NCI-H345 treated with DMSO at 0.1 percent for 48 hours (cell line): ENCODE measurements around the gene SVBP.
A peak's percentile ranks its signal among the peaks of the same experiment; 100 is the strongest.
"Not testable (repeated sequence)": the region's sequence is repeated elsewhere in the genome, so short reads cannot be mapped to it uniquely, and the experiment has no call there.

Experiments
- DNase-seq: peaks from one replicate; lab custom pipeline; 2025; ENCODE audit not compliant: unreplicated experiment; lab: John Stamatoyannopoulos, UW

SVBP gene

GRCh38 chr1:42816585-42817439, at the start of gene SVBP, which contains the start of gene ERMAP:
SVBP (minus strand) TSS chr1:42817397; CDS start chr1:42816544, 853 bp downstream.
ERMAP (plus strand) TSS chr1:42817122; CDS start chr1:42830449, 13,327 bp downstream.
- peak; percentile 87 for DNase-seq

DNA sequence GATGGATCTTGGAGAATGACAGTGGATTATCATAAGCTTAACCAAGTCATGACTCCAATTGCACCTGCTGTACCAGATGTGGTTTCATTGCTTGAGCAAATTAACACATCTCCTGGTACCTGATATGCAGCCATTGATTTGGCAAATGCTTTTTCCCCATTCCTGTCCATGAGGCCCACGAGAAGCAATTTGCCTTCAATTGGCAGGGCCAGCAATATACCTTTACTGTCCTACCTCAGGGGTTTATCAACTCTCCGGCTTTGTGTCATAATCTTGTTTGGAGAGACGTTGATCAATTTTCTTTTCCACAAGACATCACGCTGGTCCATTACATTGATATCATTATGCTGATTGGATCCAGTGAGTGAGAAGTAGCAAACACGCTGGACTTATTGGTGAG, 49.4 kb upstream of the SVBP start:
- DNase-seq: no peak

DNA sequence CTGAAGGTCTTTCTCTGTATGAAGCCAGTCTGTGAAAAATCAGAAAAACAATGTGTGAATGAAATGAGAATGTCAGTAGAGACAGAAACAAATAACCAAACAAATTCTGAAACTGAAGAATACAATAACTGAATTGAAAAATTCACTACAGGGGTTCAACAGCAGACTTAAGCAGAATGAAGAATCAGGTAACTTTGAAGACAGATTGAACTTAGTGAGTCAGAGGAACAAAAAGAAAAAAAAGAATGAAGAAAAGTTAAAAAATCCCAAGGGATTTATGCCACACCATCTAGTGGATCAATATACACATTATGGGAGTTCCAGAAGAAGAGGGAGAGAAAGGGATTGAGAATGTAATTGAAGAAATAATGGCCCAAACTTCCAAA, 43.8 kb upstream of the SVBP start:
- DNase-seq: no peak

GRCh38 chr1:42860339-42861013, 43.3 kb upstream of the SVBP start:
- DNase-seq: no peak

GRCh38 chr1:42859366-42859765, 42.2 kb upstream of the SVBP start:
- DNase-seq: not testable (repeated sequence)

DNA sequence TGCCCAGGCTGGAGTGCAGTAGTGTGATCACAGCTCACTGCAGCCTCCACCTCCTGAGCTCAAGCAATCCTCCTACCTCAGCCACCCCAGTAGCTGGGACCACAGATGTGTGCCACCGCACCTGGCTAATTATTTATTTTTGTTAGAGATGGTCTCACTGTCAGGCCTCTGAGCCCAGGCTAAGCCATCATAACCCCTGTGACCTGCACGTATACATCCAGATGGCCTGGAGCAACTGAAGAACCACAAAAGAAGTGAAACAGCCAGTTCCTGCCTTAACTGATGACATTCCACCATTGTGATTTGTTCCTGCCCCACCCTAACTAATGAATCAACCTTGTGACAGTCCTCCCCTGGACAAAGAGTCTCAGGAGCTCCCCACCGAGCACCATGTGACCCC, 39.4 kb upstream of the SVBP start:
- DNase-seq: not testable (repeated sequence)

DNA sequence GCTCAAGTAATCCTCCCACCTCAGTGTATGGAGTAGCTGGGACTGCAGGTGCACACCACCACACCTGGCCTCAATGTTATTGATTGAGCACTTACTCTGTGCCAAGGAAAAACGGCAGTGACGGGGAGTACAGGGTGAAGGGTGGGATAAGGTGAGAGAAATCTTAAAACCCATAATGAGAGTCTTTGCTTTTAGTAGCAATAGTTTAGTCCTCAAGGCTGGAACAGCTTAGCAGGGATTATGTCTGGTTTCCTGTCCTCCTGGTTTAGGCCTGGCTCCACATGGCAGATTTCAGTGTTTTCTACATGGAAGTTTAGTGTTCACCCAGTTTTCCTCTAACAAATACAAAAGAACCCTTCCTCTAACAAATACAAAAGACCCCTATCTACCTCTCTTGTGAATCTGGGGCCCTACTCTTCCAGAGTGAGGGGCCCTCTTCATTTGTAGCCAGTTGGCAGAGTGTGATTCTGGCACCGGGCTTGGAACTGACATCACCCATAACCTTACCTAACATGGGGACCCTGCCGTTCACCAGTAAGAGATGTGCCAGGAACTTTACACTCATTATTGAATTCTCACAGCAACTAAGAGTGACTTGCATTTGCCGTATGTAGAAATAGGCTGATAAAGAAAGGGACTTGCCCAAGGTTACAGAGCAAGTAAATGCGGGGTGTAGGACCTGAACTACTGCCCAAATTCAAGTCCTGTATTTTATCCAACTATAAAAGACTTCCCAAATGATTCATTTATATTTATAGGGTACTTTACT, 36.1 kb upstream of the SVBP start:
- DNase-seq: no peak

GRCh38 chr1:42852608-42852980, 35.4 kb upstream of the SVBP start:
- DNase-seq: no peak

DNA sequence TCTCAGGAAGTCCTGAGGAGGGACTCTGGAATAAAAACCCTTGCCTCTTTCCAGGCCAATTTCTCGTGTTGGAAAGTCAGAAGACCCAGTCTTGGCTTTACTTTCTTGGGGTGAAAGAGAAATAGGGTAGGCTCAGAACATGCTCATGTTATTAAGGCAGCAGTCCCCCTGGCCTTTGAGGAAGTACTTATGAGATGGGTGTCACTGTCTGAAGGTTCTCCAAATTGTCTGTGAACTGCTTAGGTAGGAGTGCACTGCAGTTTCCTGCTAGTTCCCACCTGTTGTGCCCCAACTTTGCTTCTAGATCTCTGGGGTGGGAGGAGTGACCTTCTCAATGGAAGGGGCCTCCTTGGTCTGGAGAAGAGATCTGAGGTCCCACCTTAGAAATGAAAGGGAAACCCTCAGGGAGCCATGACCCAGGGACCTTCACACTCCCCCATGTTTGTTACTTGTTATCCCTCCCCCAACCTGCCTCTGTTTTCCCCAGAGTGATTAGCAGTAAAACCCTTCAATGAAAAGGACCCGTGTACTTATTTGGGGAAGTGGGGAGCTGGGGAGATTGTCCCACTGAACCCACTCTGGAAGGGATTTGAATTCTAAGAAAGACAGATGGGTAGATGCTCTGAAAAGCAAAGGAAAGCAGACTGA, 34.9 kb upstream of the SVBP start:
- no peak for DNase-seq

- no peak for DNase-seq
These were observed 34.2 kb upstream of the SVBP start for GRCh38 chr1:42851420-42851819.

GRCh38 chr1:42849944-42850343, 32.7 kb upstream of the SVBP start:
- no peak for DNase-seq

DNA sequence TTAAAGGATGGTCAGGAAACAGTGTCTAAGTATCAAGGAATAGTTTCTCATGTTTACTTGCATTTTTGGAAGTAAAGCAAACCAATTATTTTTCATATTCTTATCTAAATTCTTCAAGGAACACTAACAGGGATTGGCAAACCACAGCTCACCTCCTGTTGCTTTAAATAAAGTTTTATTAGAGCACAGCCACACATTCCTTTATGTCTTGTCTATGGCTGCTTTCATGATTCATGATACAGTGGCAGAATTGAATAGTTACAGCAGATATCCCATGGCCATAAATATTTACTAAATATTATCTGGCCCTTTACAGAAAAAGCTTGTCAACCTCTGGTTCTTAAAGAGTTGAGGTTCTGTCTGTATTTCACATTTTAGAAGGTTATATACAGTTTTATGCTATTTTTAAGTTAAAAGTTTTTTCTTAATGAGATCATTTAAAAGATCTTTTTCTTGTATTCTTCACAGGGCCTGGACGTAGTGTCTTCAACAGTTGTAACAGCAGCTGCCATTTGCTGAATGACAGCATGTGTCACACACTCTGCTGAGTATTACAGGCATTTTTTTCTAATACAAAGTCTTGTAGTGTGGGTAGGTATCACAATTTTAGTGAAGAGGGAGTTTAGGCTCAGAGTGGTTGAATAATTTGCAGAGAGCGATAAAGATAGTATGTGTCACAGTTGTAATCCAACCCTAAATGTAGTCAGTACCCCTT, 31.8 kb upstream of the SVBP start:
- DNase-seq: no peak

DNA sequence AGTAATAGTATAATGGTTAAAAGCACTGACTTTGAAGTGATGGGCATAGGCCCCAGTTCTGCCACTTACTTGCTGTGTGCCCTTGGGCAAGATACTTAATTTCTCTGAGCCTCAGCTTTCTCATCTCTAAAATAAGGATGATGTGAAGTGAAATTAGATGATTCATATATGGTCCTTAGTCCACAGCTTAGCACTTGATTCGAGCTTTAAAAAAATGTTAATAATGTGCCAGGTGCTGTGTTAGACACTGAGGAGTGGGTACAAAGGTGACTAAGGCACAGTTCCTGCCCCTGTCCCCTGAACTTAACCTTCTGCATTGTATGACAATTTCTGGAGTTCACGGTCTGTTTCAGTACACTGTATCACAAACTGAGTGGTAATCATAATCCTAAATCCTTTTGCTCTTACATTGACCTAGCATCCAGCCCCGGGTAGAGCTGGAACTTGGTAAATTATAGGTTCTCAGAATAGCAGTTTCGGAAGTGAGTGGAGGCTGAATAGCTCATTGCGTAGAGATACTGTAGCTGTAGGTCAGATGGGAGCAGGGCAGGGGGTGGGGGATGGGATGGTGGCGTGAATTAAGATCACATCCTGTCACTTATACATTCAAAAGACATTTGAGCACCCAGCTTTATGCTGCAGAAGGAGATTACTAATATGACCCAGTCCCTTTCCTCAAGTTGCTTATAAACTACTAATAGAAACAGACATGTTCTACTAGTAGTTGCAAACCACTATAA, 30.7 kb upstream of the SVBP start:
- no peak for DNase-seq

- no peak for DNase-seq
These were observed 30.0 kb upstream of the SVBP start for GRCh38 chr1:42847111-42847595.

DNA sequence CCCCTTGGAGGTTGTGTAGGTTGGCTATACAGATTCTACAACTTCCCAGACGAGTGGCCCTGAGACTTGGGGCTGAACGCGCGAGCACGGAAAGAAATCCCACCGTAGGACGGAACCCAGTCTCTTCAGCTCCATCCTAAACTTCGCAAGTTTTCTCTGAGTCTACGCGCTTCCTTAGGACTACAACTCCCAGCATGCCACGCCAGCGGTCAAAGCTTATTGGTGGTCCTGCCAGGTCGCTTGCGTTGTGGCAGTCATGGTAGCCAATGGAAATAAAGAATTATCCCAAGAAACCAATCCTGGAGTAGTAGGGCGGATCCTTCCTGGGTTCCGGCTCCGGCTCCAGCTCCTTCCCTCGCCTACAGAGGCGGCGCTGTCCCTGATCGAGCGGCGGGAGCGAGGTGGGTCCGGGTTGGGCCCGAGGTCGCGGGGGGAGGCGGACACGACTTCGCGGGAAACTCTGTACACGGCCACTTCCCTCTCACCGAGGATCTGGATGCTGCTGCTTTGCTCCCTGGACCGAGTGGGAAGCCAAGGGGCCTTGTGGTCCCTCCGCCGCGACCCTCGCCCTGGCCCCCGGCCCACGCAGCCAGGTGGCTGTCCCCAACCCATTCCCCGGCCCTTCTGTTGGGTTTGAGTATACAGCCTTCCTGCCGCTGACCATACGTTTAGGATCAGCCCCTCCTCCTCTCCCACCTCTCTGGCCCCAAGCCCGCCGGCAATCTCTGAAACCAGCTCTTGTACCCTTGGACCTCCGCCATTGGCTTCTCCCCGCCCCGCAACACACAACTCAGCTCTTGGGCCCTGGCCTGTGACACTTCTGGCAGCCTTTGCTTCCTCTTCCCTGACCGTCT, 29.3 kb upstream of the SVBP start, which contains the start of gene ZNF691:
Gene ZNF691, plus strand, starts transcription at position 357 of the 854 bp plus-strand sequence. CDS start 3,046 bp downstream, outside the sequence.
- DNase-seq: peak; percentile 94

GRCh38 chr1:42845866-42846256, 28.7 kb upstream of the SVBP start:
- DNase-seq: no peak

DNA sequence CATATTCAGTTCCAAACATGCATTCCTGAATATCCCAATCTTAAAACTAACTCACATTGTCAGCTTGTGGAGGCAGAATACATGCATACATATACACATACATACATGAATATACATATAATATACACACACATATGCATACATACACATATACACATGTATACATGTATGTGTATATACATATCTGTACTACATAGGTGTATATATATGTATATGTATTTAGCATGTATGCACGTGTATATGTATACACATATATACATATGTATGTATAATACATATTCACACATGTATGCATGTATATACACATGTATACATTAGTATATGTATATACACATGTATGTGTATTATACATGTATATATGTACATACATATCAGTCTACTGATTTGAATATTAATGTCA, 28.0 kb upstream of the SVBP start:
- no peak for DNase-seq

DNA sequence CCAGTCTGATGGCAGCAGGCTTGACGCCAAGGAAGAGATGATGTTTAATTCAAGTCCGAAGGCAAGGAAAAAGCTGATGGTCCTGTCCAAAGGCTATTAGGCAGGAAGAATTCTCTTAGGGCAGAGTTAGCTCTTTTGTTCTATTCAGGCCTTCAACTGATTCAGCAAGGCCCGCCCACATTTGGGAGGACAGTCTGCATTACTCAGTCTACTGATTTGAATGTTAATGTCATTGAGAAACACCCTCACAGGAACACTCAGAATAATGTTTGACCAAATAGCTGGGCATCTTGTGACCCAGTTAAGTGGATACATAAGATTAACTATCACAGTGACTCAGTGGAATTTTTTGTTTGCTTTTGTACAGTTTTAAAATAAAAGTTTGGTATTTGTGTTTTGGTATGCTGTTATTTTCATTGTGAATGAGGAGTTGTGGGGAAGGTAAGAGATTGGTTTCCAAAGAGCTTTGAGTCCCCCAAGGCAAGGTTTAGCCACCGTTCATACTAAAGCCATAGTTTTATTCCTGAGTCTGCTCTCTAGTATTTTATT, 27.5 kb upstream of the SVBP start:
- no peak for DNase-seq
